Suppressor macrophage treated with lipopolysaccharide for 4 hours (primary cell): Measurements from ENCODE around the gene SH3RF2.
A peak's percentile ranks its signal among the peaks of the same experiment; 100 is the strongest.
"Not testable (repeated sequence)": the region's sequence is repeated elsewhere in the genome, so short reads cannot be mapped to it uniquely, and the experiment has no call there.

Source experiments
- DNase-seq: peaks from one replicate; pipeline ENCODE4 v3.0.0-alpha.2; 2020

The SH3RF2 gene

DNA sequence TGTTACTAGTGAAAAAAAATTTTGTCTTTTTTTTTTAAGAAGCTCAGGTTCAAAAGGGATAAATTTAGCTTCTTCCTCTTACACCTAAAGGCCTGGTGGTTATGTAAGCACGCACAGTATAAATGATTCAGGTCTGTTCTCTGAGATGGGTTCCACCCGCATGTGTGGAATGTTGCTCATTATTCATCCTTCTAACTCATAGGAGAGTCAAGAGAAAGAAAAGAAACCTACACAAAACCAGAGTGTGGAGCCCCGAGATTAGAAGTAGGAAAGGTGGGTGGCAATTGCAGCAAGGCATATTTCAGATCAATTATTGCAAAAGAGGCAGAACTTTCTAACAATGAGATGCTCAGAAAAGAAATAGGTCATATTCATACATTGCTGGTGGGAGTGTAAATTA, 155.5 kb downstream of the SH3RF2 start:
- DNase-seq: no peak

DNA sequence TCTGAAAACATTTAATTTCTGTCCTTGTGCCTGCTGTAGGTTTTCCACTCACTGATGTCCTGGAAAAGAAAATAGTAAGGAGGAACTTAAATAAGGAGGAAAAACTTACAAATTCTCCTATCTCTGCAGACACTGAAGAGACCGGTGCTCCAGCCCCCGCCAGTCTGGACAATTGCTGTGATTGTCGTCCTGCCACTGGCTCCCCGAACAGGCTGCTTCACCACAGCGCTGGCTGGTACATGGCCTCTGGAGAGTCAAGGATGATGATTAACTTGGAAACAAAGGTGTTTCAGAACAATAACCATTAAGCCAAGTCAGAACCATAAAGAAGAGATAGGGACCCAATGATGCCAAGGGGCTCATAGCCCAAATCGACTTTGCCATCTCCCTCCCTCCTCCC, 161.7 kb downstream of the SH3RF2 start:
- DNase-seq: no peak

DNA sequence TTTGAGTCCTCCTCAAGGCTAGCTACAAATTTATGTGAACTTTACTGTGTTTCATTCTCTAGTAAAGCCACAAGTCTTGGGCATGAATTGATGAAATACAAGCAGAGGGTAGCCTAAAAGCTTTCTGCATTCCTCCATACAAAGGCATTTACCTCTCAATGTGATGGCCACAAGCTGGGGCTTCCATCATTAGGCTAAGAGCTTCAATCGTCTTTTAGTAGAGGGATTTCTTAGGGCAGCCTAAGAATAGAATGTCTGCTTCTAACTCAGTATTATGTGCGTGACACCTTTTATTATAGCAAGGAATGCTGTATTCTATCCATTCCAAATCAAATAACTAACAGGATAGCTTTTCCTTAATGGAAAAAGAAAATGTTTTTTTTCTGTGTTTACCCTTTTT, 165.3 kb downstream of the SH3RF2 start:
- DNase-seq: no peak

DNA sequence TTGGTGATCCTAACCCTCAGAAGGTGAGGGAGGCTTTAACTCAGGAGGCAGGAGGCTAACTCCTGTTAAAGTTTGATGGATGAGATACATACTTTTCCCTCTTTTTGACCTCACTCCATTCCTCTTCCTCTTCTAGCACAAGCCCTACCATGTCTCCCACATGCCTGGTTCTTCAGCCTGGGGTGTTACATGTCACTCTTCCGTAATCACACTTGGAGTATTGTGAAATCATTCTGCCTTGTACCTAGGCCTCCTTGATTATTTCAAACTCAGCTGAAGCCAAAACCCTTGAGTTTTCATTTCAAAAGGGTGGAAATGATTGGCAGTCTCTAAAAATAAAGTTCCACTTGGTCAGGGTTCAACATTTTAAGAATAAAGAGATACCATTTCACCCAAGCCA, 167.2 kb downstream of the SH3RF2 start:
- peak; percentile 6 for DNase-seq

DNA sequence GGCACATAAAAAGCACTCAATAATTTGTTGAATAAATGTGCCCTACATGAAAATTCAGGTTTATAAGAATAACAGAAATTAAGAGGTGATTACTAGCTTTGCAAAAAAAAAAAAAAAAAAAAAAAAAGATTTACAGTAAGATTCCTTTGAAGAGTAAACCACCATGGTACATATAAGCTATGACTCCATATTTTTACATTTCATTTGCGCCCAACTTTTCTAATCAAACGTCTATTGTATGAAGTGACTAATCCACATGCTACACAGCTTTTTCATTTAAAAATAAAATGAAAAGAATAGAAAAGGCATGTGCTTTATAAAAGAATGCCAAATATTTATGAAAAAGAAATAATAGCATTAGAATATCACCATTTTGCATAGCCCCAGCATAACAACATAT, 169.1 kb downstream of the SH3RF2 start, which contains the start of gene PLAC8L1:
Gene PLAC8L1 (minus strand): TSS at position 101 of the 400 bp plus-strand sequence. CDS start 1,266 bp downstream, outside the sequence.
- DNase-seq: no peak

DNA sequence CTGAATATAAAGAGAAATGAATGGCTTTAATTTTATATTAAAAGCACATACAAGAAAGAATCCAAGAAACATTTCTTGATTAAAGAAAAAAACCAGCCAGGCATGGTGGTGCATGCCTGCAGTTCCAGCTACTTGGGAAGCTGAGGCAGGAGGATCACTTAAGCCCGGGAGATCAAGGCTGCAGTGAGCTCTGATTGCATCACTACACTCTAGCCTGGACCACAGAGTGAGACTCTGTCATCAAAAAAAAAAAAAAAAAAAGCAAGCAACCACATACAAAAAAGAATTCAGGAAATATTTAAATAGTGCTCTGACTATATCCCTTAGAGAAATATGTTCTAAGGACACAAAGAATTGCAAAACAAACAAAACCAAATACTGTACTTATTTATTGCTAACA, 171.5 kb downstream of the SH3RF2 start:
- DNase-seq: no peak

DNA sequence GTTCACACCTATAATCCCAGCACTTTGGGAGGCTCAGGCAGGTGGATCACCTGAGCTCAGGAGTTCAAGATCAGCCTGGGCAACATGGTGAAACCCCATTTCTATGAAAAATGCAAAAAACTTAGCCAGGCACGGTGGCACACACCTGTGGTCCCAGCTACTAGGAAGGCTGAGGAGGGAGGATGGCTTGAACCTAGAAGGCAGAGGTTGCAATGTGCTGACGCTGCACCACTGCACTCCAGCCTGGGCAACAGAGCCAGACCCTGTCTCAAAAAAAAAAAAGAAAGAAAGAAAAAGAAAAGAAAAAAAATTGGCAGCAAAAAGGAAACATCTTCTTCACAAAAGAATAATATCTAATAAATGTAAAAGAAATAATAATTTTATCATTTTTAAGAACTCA, 172.5 kb downstream of the SH3RF2 start:
- not testable (repeated sequence) for DNase-seq

DNA sequence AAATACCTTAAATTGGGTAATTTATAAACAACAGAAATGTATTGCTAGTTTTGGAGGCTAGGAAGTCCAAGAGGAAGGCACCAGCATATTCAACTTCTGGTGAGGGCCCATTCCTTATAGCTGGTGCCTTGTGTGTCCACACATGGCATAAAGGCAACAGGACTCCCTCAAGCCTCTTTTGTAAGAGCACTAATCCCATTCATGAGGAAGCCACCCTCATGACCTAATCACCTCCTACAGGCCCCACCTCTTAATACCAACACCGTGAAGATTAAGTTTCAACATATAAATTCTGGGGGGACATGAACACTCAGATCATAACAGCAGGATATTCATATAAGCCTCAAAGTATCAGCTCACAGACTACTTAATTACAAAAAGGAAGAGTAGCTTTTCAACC, 173.0 kb downstream of the SH3RF2 start:
- DNase-seq: no peak

DNA sequence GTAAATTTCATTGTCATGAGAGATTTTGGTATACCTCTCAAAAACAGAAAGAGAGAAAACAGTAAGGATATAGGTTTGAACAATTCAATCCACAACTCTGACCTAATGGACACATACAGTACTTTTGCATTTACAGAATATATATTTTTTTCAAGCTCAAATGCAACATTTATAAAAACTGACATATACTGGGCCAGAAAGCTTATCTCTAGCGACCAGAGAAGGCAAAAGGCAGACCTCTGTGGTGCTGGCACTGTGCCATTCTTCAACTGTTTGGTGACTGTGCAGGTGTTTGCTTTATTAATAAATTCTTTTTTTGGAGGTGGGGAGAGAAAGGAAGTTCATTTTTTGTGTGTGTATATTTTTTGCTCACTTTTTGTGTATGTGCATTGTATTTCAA, 175.0 kb downstream of the SH3RF2 start:
- no peak for DNase-seq

DNA sequence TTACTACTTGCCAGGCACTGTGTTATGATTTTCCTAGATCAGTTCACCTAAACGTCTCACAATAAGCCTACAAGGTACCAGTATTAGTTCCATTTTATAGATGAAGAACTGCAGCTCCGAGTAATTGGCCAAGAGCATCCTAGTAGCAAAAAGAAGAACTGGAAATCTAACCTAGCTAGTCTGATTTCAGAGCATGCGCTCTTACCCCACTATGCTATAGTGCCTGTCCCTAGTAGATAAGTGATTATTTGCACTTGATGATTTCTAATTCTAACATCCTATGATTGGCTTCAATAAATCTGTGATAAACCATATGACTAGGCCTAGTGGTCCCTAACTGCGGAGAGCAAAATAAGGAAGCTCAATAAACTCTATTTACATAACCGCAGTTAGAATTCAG, 176.1 kb downstream of the SH3RF2 start:
- DNase-seq: no peak
